Hepatic stellate cell (primary cell): Measurements from ENCODE around the gene ESYT2.
A peak's percentile ranks its signal among the peaks of the same experiment; 100 is the strongest.

Source experiments
- DNase-seq: peaks from one replicate; pipeline ENCODE4 v3.0.0; 2011; ENCODE audit warnings: low spot score

The ESYT2 gene

GRCh38 chr7:158742065-158742821 lies 87.1 kb downstream of the ESYT2 start:
- DNase-seq = no peak

- no peak for DNase-seq
These were observed 88.0 kb downstream of the ESYT2 start for GRCh38 chr7:158741294-158741666.

- DNase-seq = peak; percentile 47
These were observed 88.5 kb downstream of the ESYT2 start for GRCh38 chr7:158740657-158741293.

GRCh38 chr7:158740013-158740656 lies 89.2 kb downstream of the ESYT2 start:
- peak; percentile 55 for DNase-seq

DNA sequence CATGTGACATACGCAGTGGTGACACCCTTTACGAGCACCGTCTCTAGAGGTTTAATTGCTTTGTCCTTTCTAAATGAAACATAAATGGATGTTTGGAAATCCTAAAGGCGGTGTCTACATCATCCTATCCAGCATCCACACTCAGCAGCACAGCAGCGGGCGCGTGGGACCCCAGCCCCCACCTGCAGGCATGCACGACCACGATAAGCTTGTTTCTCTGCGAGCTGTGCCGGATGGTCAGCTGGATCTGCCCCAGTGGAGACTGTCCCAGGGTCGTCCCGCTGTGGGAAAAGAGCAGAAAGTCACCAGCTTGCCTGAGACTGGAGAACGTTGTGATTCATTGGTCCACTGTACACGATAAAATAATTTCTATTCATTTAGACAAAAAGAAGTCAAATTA lies 90.5 kb downstream of the ESYT2 start:
- DNase-seq = no peak

- no peak for DNase-seq
These were observed 92.1 kb downstream of the ESYT2 start for GRCh38 chr7:158737064-158737695.

GRCh38 chr7:158735935-158736334 lies 93.4 kb downstream of the ESYT2 start:
- DNase-seq = no peak

DNA sequence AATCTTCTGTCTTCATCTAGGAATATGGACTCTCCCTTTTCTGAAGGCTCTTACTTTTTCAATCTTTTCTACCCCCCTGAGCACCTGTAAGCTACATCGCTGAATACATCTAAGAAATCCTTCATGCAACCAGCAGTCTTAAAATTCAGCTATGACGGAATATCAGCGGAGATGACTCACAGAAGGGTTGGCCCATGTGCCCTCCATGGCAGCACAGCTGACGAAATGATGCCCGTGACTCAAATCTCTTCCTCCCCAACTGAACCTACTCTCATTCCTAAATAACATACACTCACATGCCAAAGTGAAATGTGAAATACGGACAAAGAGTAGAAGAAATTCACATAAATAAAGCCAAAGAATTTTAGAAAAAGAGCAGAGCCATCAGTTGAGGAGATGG lies 94.4 kb downstream of the ESYT2 start:
- no peak for DNase-seq

DNA sequence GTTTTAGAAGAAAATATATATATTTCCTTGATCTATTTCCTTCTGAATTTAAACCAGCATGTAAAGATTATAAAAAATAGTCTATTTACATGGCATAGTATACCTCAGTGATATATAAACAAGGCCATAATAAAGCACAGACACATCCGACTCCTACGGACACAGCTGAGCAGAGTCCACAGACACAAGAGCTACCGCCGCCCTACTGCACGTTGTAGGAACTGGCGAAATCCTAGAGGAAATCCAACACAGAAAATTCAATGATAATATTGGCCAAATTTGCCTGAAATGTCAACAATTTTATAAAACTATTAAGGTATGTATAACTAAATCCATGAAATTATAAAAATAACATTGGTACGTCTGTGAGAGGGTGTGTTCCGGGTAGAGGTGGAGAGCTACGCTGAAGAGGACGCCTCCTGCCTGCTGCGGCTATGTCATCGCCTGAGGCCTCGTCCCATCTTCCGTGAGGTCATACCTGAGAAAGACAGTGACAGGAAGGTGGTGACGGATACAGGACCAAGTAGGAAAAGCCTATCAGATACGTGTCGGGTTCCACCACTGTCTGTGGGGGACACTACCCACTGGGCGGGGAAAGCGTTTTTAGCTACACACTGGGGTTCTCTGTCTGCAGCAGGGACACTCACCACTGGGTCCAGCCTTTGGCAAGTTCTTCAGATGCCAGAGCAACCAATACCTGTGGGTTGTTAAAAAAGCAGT lies 95.4 kb downstream of the ESYT2 start:
- DNase-seq = no peak

GRCh38 chr7:158733220-158733519 lies 96.1 kb downstream of the ESYT2 start:
- DNase-seq = no peak

- DNase-seq = no peak
These were observed 96.7 kb downstream of the ESYT2 start for GRCh38 chr7:158732494-158733219.

DNA sequence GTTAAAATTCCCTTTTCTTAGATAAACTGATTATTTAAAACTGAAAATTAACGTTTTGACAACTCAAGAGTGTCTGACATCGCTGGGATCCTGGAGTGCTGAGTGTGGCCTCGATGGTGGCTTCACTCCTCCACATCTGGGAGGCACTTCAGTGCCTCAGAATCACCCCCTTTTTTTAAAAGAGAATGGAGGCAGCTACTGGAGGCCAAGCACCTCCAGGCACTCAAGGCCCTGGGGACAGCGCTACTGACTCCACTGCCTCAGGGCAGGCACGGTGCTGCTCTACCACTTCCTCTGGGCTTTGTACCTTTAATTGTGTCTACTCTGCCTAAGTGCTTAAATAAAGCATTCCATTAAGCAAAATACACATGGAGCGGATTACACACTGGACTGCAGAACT lies 97.5 kb downstream of the ESYT2 start:
- no peak for DNase-seq

GRCh38 chr7:158730383-158731346 lies 98.6 kb downstream of the ESYT2 start:
- DNase-seq = no peak

DNA sequence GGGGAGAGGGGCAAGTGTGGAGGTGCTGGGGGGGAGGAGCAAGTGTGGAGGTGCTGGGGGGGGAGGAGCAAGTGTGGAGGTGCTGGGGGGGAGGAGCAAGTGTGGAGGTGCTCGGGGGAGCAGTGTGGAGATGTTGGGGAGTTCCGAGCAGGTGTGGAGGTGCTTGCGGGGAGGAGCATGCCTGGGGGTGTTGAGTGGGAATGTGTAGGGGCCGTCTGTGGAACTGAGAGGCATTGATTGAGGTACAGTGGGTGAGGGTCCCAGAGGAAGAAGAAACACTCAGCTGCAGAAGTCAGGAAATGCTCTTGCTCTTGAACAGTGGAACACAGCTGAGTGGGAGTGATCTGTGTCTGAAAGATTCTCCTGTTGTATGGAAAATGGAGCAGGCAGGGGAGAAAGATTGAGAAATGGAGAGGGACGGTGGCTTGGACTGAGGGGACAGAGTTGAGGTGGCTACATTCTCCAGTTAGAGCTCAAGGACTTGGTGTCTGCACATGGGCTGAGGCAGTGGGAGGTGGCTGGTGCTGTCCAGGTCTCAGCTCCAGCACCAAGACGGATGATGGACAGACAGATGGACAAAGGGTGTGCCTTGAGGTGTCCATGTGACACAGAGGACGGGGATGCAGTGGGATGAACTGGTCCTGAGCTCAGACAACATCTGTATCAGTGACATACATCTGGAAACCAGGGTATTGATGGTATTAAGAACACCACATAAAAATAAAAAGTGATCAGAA lies 99.5 kb downstream of the ESYT2 start:
- no peak for DNase-seq

DNA sequence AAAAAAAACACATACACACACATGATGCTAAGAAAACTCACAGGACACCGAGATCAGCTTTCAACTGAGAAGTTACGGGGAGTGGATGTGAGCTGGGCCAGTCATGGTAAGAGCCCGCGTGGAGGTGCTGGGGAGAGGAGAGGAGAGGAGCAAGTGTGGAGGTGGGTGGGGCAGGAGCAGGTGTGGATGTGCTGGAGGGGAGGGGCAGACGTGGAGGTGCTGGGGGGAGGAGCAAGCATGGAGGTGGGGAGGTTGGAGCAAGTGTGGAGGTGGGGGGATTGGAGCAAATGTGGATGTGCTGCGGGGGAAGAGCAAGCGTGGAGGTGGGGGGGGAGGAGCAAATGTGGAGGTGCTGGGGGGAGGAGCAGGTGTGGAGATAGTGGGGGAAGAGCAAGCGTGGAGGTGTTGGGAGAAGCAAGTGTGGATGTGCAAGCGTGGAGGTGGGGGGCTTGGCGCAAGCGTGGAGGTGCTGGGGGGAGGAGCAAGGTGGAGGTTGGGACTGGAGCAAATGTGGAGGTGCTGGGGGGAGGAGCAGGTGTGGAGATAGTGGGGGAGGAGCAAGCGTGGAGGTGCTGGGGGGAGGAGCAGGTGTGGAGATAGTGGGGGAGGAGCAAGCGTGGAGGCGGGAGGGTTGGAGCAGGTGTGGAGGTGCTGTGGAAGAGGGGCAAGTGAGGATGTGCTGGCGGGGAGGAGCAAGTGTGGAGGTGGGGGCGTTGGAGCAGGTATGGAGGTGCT lies 100.2 kb downstream of the ESYT2 start:
- DNase-seq = no peak

GRCh38 chr7:158727690-158728089 lies 101.6 kb downstream of the ESYT2 start:
- no peak for DNase-seq

DNA sequence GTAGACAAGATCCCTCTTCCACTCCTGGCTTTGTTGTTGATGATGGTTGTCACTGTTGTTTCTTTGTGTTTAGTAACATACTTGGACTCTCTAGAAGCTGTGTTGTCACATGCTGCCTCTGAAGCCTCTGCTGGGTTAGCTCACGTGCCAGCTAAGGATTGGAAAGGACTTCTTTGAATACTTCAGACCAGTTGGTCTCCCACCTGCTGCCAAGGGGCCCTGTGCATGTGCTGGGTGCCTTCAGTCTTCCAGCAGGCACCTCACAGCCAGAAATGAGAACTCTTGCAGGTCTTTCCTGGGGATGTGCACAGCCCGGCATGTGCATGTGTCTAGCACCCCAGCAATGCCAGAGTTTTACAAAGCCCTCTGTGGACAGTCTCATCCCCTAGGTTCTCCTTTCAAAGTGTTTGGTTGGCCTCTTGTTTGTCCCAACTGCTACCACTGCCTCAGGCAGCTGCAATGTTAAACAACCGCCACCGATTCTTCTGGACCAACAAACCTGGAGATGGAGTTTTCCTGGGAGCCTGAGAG lies 103.0 kb downstream of the ESYT2 start:
- DNase-seq = no peak

DNA sequence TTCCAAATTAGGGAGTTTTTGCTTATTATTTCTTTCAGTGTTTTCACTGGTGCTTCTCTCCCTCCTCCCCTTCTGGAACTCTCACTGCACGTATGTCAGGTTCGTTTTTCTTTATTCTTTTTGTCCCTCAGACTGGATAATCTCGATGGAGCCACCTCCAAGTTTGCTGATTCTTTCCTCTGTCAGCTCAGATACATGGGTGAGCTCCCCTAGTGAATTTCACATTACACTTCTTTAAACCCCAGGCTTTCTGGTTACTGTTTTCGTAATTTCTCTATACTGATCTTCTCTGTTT lies 103.9 kb downstream of the ESYT2 start:
- DNase-seq = no peak
